NCI-H460 (cell line): ENCODE data around the gene RASGRP2. TPM values are rescaled to one million over a fixed set of nuclear protein-coding genes. Genes with fewer than 3 reads are reported as not detected.

Experiments
- DNase-seq: peaks from one replicate; pipeline ENCODE4 v3.0.0-alpha.2; 2016; ENCODE audit warnings: low read depth; ENCODE audit errors: extremely low read depth
- total RNA-seq: library from RNA; depleted of rRNA; stranded (reverse); fragments of >200 nt; shearing (Covaris generic); gene quantifications from 2 replicates; pipeline ENCODE4 v1.2.3, GENCODE V29; 2014

The RASGRP2 gene
- total RNA-seq, 1 experiment from 2014 or later: not detected

DNA sequence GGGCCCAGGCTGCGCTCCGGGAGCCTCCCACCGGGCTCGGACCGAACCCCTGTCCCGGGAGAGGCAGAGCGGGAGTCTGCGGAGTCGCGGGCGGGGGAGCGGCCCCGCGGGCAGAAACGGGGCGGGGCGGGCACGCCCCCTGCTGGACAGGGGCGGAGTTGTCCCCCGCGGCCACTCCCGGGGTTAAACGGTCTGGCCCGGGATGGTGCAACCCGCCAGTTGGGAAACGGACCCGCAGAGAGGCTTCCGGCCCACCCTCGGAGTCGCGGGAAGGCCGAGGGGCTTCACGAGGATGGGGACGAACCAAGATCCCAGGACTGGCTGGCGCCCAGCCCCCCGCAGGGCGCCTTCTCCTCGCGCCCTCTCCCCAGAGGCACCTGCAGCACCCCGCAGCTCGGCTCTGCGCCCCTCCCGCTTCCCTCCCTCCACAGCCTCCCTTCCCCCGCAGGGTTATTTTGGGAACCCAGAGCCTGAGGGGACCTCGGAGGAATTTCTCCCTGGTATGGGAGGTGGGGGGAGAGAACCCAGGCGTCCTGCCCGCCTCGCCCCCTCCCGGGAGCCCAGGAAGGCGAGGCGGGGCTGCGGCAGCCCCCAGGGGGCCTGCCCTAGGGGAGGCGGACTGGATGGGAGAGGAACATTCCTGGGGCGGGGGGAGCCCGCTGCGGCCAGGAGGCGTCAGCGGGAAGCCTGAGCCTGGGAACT is 902 bp downstream of the RASGRP2 start:
- DNase-seq: peak; percentile 27

DNA sequence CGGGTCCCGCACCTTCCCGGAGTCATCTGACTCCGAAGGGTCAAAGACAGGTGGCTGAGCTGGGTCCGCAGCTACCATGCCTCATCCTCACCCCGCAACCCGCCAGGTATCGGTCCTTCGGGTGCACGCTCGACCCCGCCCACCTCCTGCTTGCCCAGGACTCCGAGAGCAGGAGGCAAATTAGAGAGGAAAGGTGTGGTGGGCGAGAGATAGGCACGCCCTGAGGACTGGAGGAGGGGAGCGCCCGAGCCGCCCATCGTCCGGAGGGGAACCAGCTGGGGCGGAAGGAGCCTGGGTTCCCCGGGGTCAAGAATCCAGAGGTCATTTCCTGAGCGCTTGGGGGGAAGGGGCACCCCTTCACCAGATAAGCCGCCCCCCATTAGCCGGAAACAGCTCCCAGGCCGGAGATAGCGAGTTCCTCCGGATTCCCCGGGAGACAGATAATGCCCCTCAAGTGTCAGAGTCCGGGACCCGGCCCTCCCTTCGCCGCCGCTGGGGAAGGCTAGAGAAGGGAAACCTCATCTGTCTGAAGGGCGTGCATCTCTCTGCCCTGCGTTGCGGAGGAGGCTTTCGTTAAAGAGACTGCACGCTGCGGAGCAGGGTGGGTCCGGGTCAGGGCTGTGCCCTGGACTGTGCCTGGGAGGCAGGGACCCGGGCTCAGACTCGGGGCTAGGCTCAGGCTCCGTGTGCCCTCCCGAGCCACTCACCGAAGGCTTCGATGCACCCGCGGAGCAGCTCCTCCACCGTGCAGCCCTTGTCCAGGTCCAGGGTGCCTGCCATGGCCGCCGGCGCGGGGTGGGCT is 1.7 kb downstream of the RASGRP2 start:
- DNase-seq: no peak

DNA sequence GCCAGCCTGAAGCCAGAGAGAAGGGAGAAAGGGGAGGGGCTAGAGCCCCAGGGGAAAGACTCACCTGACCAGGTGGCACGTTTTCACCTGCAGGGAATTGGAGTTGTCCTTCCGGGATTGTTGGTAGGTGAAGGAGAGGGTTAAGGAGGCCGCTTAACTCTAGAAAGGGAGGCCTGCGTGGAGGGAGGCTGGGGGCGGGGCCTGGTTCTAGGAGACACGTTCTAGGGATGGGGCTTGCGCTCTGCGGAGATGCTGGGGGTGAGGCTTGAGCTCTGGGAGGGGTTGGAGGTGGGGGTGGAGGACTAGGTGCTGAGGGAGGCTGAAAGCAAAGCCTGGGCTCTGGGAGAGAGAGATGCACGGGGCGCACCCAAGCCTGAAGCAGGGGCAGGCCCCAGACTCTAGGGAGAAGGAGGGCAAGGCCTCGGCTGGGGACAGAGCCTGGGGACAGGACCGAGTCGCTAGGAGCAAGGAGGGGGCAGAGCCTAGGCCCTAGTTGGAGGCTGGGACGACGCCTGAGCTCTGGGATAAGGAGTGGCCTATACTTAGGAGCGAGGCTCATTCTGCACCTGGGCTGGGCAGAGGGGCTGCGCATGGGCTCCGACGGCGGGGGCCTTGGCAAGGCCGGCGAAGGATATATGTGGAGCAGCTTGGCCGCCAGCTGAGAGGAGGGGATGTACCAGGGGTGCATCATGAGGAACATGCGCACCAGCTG is 2.4 kb downstream of the RASGRP2 start:
- no peak for DNase-seq

DNA sequence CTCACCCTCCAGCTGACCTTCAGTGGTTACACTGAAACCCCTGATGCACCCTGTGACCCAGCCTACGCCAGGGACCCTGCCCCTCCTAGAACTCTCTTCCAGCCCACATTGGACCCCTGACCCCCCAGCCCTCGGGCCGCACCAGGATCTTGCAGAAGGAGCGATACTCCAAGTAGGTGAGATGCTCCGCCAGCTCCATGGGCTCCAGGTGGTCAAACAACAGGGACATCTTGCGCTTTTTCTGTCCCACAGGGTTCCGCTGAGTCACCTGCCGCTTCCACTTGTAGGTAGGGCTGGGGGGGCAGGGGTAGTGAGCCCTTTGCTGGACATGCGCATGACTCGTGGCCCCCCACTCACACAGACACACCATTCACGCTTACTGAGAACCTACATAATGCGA is 4.1 kb downstream of the RASGRP2 start:
- no peak for DNase-seq

DNA sequence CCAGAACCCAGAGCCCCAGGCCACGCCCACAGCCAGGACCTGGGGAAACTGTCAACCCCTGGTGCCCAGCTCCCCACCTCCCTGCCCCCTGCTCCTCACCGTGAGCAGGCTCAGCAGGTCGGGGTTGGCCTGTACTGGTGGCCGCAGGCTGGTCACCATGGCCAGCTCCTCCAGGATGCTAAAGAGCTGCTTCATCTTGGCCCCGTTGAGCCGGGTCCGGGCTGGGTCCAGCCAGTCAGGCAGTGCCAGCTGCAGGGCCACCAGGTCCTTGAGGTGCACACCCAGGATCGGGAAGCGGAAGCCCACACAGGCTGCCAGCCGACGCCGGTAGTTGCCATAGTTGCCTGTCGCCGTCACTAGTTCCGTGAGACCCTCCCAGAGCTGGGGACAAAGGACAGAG is 7.3 kb downstream of the RASGRP2 start:
- no peak for DNase-seq

- DNase-seq: no peak
These were observed 8.2 kb downstream of the RASGRP2 start for GRCh38 chr11:64735725-64736259.

DNA sequence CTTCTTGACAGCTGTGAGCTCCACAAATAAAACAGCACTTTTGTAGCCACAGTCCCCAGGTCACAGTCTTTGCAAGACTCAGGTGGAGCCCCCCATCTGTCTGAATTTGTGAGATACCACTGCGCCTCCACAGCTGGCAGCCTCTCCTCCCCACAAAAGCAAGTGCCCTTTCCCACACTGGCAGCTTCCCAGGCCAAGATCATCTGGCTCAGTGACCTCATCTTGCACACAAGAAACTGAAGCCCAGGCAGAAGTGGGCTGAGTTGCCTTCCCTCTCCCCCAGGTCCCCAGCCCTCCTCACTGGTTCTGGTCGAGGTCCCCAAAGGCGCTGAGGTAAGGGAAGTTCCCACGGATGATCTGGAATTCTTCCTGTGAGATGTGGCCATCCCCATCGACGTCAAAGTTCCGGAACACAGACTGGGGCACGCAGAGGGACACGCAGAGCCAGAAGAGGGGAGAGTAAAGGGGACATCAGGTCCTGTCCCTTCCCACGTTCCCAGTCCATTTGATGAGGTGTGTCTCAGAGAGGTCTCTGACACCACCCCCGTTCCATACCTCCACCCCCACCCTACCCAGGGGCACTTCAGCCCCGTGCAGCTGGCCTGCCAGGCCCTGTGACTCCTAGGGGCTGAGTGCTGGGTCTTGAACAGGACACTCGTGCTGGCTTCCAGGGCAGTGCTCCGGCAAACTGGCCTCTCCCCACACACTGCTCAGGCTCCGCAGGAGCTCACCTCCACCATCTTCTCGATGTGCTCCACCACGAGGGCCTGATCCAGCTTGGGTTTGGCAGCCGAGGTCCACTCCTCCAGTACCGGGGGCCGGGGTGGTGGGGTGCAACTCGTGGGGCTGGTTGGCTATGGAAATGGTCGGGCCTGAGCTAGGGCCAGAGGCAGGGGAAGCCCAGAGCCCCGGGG is 8.9 kb downstream of the RASGRP2 start:
- DNase-seq: no peak

DNA sequence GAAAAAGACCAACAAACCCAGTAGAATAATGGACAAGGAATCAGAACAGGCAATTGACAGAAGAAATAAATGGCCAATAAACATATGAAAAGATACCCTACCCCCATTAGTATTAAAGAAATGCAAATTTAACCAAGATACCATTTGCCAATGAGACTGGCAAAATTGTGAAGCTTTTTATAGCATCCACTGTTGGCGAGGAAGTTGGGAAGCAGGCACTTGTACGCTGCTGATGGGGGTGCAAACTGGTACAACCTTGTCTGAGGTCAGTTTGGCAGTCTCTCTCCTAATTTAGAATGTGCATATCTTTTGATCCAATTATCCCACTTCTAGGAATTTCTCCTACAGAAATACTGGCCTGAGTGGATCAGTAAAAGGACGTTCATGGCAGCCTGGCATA is 12.3 kb downstream of the RASGRP2 start:
- no peak for DNase-seq

DNA sequence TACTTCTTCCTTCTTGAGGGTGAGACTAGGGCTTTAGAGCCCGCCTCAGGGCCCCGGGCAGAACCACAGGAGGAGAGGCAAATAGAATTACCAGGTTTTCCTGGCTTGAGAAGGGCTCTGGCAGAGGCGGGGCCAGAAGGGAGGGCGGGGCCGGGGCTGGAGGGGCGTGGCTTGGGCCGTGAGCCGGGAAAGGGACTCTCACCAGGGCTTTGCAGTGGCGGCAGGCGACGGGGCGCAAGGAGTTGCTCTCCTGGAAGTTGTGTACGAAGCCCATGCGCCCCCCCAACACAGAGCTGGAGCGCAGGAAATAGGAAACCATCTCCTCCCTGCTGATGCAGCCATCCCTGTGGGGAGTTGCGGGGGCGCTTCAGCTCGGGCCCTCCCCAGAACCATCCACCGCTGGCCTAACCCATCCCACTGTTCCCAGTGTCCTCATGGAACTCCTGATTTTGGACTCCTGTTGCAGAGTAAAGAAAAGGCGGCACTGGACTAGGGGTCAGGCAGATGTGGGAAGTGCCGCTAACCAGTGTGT is 14.0 kb downstream of the RASGRP2 start:
- no peak for DNase-seq

GRCh38 chr11:64728757-64729365 is 15.1 kb downstream of the RASGRP2 start:
- DNase-seq: no peak

DNA sequence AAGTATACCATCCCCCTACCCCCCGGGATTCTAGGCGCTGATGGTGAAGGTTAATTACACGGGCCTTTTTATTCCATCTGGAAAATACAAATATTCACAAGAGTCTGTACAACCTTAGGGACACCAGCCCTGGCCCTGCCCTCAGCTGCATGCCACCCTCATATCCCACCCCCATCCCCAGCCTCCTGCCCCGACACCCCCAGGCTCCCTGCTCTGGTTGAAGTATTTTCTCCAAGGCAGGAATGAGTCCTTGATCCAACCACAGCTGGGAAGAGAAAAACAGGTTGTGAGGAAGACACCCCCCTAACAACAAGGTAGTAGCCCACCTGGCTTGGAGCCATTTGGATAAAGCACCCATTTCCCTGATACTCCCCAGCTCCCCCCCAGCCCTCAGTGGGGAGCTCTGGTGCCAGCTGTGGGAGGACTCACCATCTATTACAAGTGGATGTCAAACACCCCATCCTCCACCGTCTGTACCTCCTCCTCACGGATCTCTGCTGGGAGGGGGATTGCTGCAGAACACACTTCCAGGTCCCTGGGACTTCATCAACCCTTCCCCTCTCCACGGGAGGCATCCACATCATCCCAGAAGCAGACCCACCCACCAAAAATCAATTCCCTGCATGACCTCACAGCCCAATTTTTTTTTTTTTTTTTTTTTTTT is 16.9 kb downstream of the RASGRP2 start:
- no peak for DNase-seq

DNA sequence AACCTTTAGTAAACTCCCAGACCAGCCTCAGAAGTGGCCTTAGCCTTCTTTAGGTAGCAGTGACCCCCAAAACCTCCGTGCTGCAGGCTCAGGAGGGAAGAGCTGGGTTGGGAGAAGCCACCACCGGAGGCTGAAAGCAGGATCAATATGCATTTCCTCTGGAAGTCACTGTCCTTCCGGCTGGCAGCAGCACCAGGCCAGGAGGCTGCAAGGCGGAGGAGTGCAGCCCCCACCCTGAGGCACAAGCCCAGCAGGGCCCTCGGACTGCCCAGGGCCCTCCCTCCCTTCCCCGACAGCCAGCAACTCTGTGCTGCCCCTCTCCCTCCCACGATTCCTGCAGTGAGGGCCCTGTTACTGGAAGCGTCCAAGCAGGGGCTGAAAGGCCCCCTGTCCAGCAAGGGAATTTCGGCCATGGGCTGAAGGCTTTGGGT is 17.7 kb downstream of the RASGRP2 start:
- no peak for DNase-seq

GRCh38 chr11:64724863-64725532 is 18.9 kb downstream of the RASGRP2 start:
- DNase-seq: no peak

- DNase-seq: no peak
These were observed 19.8 kb downstream of the RASGRP2 start for GRCh38 chr11:64723907-64724862.

- peak; percentile 74 for DNase-seq
These were observed 20.6 kb downstream of the RASGRP2 start, which contains the start of gene NRXN2 for GRCh38 chr11:64723117-64723906. TSS of gene NRXN2 (minus strand) at chr11:64723197. CDS start at chr11:64713699, 9,498 bp downstream.
